Central memory CD4-positive, alpha-beta T cell (primary cell): ENCODE measurements around the gene HOXC5.
A peak's percentile ranks its signal among the peaks of the same experiment; 100 is the strongest.
"Not testable (repeated sequence)": the region's sequence is repeated elsewhere in the genome, so short reads cannot be mapped to it uniquely, and the experiment has no call there.

ENCODE experiments used
- DNase-seq: peaks from one replicate; pipeline ENCODE4 v3.0.0; 2022

HOXC5 gene

GRCh38 chr12:54075409-54075808 lies 42.6 kb downstream of the HOXC5 start:
- no peak for DNase-seq

GRCh38 chr12:54075974-54076373 lies 43.1 kb downstream of the HOXC5 start:
- DNase-seq = no peak

DNA sequence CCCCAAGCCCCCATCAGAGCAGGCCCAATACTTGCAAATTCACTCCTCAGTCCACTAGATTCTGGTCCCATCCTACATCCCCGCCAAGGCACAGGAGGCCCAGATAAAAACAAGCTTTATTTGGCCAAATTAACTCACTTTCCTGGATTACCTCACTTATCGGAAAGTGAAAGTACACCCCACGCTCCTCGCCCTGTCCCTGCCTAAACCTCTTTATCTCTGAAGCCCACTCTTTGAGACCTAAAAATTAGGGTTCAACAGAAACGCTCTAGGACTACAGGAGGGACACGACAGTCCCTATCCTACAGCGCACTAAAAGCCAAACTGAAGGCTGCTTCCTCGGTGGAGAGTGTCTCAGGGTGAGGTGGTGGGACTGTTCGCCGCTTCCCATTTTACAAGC lies 45.0 kb downstream of the HOXC5 start:
- DNase-seq = not testable (repeated sequence)

- not testable (repeated sequence) for DNase-seq
Measured at GRCh38 chr12:54079115-54079514, 46.3 kb downstream of the HOXC5 start.

GRCh38 chr12:54080008-54080924 lies 47.4 kb downstream of the HOXC5 start:
- not testable (repeated sequence) for DNase-seq

GRCh38 chr12:54081053-54081514 lies 48.2 kb downstream of the HOXC5 start:
- DNase-seq = peak; percentile 17

DNA sequence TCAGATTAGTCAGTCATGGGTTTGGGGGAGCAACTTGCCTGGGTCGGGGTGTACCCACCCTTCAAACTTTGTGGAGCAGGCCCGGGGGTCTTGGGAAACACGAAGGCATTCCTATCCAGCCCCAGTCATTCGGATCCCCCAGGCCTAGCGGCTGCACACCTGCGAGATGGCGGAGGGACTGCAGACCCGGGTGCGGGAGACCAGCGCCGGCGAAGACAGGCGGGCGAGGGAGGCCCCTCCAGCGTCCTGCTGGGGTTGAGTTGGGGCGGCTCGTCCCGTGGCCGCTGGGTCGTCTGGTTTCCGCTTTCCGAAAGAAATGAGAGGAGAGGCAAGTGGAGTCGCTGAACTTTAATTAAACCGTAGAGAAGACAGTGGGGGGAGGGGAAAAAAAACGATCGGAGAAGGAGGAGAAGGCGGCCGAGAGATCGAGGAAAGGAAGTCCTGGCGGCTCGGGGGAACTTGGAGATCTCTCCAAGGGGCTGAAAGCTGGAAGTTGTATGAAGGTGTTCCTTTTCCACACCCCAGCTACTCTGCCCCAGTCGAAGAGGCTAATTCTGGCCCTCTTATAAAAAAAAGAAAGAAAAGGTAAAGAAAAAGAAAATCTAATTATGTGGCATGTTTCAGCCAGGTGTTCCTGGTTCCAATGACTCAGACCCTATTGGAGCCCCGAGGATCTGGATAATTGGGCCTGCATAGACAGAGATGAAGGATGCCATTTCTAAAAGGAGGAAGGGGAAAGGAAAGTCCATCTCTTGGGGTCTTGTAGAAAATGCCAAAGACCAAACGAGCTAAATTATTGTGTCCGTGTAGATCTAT lies 48.9 kb downstream of the HOXC5 start:
- DNase-seq = peak; percentile 16

- peak; percentile 28 for DNase-seq
Measured at GRCh38 chr12:54082397-54082892, 49.6 kb downstream of the HOXC5 start.
